A673 (cell line): Measurements from ENCODE around the gene ALDOA. TPM values are rescaled to one million over a fixed set of nuclear protein-coding genes. Genes with fewer than 3 reads are reported as not detected.

ENCODE experiments used
- BruUV-seq: library from RNA; stranded (reverse); fragments of 400-500 nt; replicated peaks from 2 replicates; lab custom pipeline; 2021; lab: Mats Ljungman, UMichigan
- CTCF ChIA-PET: fragments of 300-600 bp; sonication (Branson Sonifier 250); formaldehyde crosslinking; loops from one replicate; lab custom pipeline; 2022; ENCODE audit warnings: antibody characterized with exemption; lab: Charles Lee
- POLR2A ChIA-PET: fragments of 300-600 bp; sonication (Branson Sonifier 250); formaldehyde crosslinking; loops from one replicate; lab custom pipeline; 2022; ENCODE audit warnings: antibody characterized with exemption; ENCODE audit not compliant: low non-redundant PET; lab: Charles Lee
- DNase-seq: peaks from one replicate; pipeline ENCODE4 v3.0.0-alpha.2; 2015; ENCODE audit warnings: low spot score
- H3K27ac ChIP-seq: fragments of 200-600 bp; sonication (generic); 2 replicates; pipeline ENCODE4 v1.5.1; 2016; ENCODE audit warnings: mixed run types, low read depth, mild to moderate bottlenecking, mixed read lengths, antibody characterized with exemption, low read length; ENCODE audit not compliant: poor library complexity, severe bottlenecking
- H3K27me3 ChIP-seq: fragments of 200-600 bp; sonication (generic); replicated peaks from 2 replicates; pipeline ENCODE4 v1.6.1; 2017; ENCODE audit warnings: mixed run types, low read depth, mild to moderate bottlenecking, mixed read lengths, antibody characterized with exemption, low read length; ENCODE audit not compliant: insufficient read depth, poor library complexity
- H3K36me3 ChIP-seq: fragments of 200-600 bp; sonication (generic); 2 replicates; pipeline ENCODE4 v1.6.1; 2016; ENCODE audit warnings: mixed run types, mild to moderate bottlenecking, mixed read lengths, antibody characterized with exemption, low read length; ENCODE audit not compliant: insufficient read depth, poor library complexity, severe bottlenecking
- H3K4me1 ChIP-seq: fragments of 200-600 bp; sonication (generic); 2 replicates; pipeline ENCODE4 v1.6.1; 2017; ENCODE audit warnings: mixed run types, mild to moderate bottlenecking, mixed read lengths, antibody characterized with exemption, low read length; ENCODE audit not compliant: insufficient read depth, poor library complexity, severe bottlenecking
- H3K4me3 ChIP-seq: fragments of 200-600 bp; sonication (generic); 2 replicates; pipeline ENCODE4 v1.5.1; 2016; ENCODE audit warnings: low read depth, mixed run types, mild to moderate bottlenecking, mixed read lengths, low read length; ENCODE audit not compliant: poor library complexity, severe bottlenecking
- H3K9me3 ChIP-seq: fragments of 200-600 bp; sonication (generic); 2 replicates; pipeline ENCODE4 v1.6.1; 2016; ENCODE audit warnings: mixed run types, low read depth, mild to moderate bottlenecking, mixed read lengths, antibody characterized with exemption, low read length; ENCODE audit not compliant: poor library complexity, severe bottlenecking
- EZH2 ChIP-seq: fragments of 200-600 bp; sonication (generic); IDR thresholded peaks from 2 replicates; pipeline ENCODE4 v1.6.1; 2017; ENCODE audit warnings: borderline replicate concordance, low read depth, mild to moderate bottlenecking, mixed read lengths, antibody characterized with exemption, low read length; ENCODE audit not compliant: poor library complexity, severe bottlenecking
- intact Hi-C: fragments of 100-400 bp; cut with micrococcal nuclease; formaldehyde crosslinking; loops from one replicate; pipeline ENCODE4 v1.10.0; 2022; ENCODE audit not compliant: unreplicated experiment
- total RNA-seq: library from RNA; stranded (reverse); gene quantifications from 2 replicates; pipeline ENCODE4 v1.2.3, GENCODE V29; 2021
- TF ChIP-seq, protein P1 (sequence below): fragments of 300-800, 200-600 bp; sonication (generic); conservative IDR thresholded peaks from 2 replicates; pipeline ENCODE4 v1.5.1; 2017; ENCODE audit warnings: low read depth, mild to moderate bottlenecking, antibody characterized with exemption, low read length, moderate library complexity, mixed read lengths

The ALDOA gene
- total RNA-seq, 1 experiment from 2014 or later, result 1,729 TPM

DNA sequence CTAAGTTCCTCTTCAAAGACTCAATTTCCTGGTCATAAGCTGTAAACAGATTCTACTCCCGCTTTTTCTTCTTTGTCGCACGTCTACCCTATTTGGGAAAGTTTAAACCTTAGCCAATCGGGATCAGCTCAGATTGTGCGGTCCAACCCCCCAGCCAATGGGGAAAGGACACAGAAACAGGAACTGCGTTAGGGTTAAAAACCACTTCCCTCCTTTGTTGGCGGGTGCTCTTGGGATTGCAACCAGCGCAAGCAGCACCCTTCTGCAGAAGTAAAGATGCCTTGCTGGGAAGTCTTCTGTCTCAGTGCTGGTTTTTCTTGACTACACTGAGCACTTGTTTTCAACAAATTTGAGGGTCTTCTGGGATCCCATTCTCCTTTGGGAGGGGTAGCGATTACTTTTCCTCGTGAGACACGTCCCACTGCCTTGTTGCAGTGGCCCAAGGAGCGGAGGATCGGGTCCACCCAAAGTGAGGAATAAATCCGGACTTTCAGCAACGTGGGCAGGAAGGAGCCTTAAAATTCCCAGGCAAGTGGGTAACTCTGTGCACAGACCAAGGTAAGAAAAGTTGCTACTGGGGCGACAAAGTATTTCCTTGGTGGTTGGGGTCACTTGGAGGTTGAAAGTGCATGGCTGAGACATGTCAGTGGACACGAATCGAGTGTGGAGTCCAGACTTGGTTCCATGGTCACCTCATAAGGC, 31.5 kb downstream of the ALDOA start:
- intact Hi-C loops, result no loop called here
- Histone ChIP-seq H3K36me3 (no peaks in the 10 kb centered on the region), H3K4me3 (no peak overlapping the region), H3K4me1 (peaks cover 11% of the 10 kb centered on the region), H3K9me3 (peaks cover 19% of the 10 kb centered on the region), H3K27ac (no peak overlapping the region), H3K27me3 (no peaks in the 10 kb centered on the region)
- no TSS peak for BruUV-seq
- DNase-seq, result no peak
- ChIA-PET CTCF (no interaction called here), POLR2A (no interaction called here)
- TF ChIP-seq, protein P1, sequence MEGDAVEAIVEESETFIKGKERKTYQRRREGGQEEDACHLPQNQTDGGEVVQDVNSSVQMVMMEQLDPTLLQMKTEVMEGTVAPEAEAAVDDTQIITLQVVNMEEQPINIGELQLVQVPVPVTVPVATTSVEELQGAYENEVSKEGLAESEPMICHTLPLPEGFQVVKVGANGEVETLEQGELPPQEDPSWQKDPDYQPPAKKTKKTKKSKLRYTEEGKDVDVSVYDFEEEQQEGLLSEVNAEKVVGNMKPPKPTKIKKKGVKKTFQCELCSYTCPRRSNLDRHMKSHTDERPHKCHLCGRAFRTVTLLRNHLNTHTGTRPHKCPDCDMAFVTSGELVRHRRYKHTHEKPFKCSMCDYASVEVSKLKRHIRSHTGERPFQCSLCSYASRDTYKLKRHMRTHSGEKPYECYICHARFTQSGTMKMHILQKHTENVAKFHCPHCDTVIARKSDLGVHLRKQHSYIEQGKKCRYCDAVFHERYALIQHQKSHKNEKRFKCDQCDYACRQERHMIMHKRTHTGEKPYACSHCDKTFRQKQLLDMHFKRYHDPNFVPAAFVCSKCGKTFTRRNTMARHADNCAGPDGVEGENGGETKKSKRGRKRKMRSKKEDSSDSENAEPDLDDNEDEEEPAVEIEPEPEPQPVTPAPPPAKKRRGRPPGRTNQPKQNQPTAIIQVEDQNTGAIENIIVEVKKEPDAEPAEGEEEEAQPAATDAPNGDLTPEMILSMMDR, result no peak
- no peak for TF ChIP-seq EZH2

DNA sequence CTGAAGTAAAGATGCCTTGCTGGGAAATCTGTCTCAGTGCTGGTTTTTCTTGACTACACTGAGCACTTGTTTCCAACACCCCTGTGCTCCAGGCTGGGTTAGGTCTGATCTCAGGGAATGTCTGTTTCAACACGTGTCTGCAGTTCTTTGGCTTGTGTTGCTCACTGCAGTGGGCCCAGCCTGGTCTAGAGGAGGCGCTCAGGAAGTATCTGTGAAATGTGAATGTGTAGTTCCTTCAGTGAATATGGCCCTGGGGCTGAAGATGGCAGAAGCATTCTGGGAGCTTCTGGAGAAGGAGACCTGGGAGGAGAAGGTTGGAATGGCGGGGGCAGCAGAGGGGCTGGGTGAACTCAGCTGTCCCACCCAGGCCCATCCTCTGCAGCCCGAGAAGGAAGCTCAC, 38.5 kb downstream of the ALDOA start:
- DNase-seq, result no peak
- Histone ChIP-seq H3K9me3 (no peaks in the 10 kb centered on the region), H3K36me3 (no peaks in the 10 kb centered on the region), H3K27me3 (no peaks in the 10 kb centered on the region), H3K27ac (no peak overlapping the region), H3K4me3 (no peak overlapping the region), H3K4me1 (no peaks in the 10 kb centered on the region)
- no TSS peak for BruUV-seq
- POLR2A ChIA-PET, result no interaction called here
- CTCF ChIA-PET, result no interaction called here
- TF ChIP-seq, protein P1, result no peak
- no peak for TF ChIP-seq EZH2
- intact Hi-C loops, result no loop called here

DNA sequence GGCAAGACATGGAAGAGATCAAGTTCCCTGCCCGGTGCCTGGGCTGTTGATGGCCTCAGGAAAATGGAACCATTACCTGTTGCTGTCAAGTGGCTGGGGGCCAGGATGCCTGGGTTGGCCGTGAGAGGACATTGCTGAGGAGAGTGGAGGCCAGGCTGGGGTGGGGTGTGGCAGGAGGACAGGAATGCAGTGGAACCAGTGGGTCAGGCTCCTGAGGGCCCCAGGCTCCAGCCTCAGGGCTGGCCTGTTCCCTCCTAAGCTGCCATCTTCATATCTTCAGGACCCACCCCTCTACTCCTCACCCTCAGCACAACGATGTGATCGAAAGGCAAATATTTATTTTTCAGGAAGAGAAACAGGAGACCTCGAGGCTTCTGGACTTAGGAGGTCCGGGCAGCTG, 38.9 kb downstream of the ALDOA start:
- no peak for TF ChIP-seq EZH2
- TF ChIP-seq, protein P1, result no peak
- no peak for DNase-seq
- no TSS peak for BruUV-seq
- intact Hi-C loops, result no loop called here
- Histone ChIP-seq H3K27me3 (no peaks in the 10 kb centered on the region), H3K27ac (no peak overlapping the region), H3K36me3 (no peaks in the 10 kb centered on the region), H3K9me3 (no peaks in the 10 kb centered on the region), H3K4me1 (no peaks in the 10 kb centered on the region), H3K4me3 (no peak overlapping the region)
- ChIA-PET POLR2A (no interaction called here), CTCF (no interaction called here)
